Urothelium cell line (cell line): ENCODE data around the gene DISP2.

ENCODE experiments used
- DNase-seq: peaks from one replicate; pipeline ENCODE4 v3.0.0; 2011; ENCODE audit warnings: low spot score, mixed read lengths
- FAIRE-seq: peaks from 2 replicates; lab custom pipeline; 2011; peaks lifted over from hg19 to GRCh38; lab: Jason Lieb, UNC

Gene DISP2

GRCh38 chr15:40361640-40362039, 3.6 kb downstream of the DISP2 start:
- DNase-seq, result no peak
- FAIRE-seq, result no peak

GRCh38 chr15:40363611-40364010, 5.6 kb downstream of the DISP2 start:
- FAIRE-seq (no peak), DNase-seq (no peak)

GRCh38 chr15:40364251-40364650, 6.2 kb downstream of the DISP2 start:
- DNase-seq (no peak), FAIRE-seq (no peak)

GRCh38 chr15:40365016-40365415, 7.0 kb downstream of the DISP2 start:
- FAIRE-seq (no peak), DNase-seq (no peak)

GRCh38 chr15:40365624-40366456, 7.8 kb downstream of the DISP2 start:
- DNase-seq, result no peak
- no peak for FAIRE-seq

GRCh38 chr15:40366457-40367370, 8.7 kb downstream of the DISP2 start:
- no peak for DNase-seq

GRCh38 chr15:40367371-40367685, 9.3 kb downstream of the DISP2 start:
- FAIRE-seq, result no peak
- no peak for DNase-seq

More at GRCh38 chr15:40366457-40367370, 8.7 kb downstream of the DISP2 start:
- FAIRE-seq, result no peak

- no peak for DNase-seq
- no peak for FAIRE-seq
These were observed 9.9 kb downstream of the DISP2 start for GRCh38 chr15:40367686-40368611.

GRCh38 chr15:40368719-40369473, 10.9 kb downstream of the DISP2 start:
- DNase-seq, result no peak
- no peak for FAIRE-seq

- DNase-seq (no peak), FAIRE-seq (no peak)
These were observed 11.5 kb downstream of the DISP2 start for GRCh38 chr15:40369474-40369869.

- FAIRE-seq (no peak), DNase-seq (no peak)
These were observed 12.0 kb downstream of the DISP2 start for GRCh38 chr15:40369971-40370370.

GRCh38 chr15:40372981-40373380, 15.0 kb downstream of the DISP2 start:
- DNase-seq (no peak), FAIRE-seq (no peak)

- FAIRE-seq (no peak), DNase-seq (no peak)
These were observed 19.6 kb downstream of the DISP2 start for GRCh38 chr15:40377606-40378005.

GRCh38 chr15:40379374-40379773, 21.4 kb downstream of the DISP2 start:
- DNase-seq, result no peak
- FAIRE-seq, result no peak

GRCh38 chr15:40379853-40380252, 21.8 kb downstream of the DISP2 start:
- FAIRE-seq, result peak; percentile 40
- peak; percentile 81 for DNase-seq

GRCh38 chr15:40380636-40381035, 22.6 kb downstream of the DISP2 start:
- FAIRE-seq (no peak), DNase-seq (no peak)

GRCh38 chr15:40381818-40382529, 24.0 kb downstream of the DISP2 start:
- DNase-seq (no peak), FAIRE-seq (no peak)

- peak; percentile 95 for DNase-seq
- no peak for FAIRE-seq
These were observed 24.8 kb downstream of the DISP2 start, which contains the start of gene KNSTRN for GRCh38 chr15:40382580-40383456. KNSTRN (plus strand) TSS chr15:40382721; CDS start chr15:40382836, 115 bp downstream.
